Sigmoid colon (tissue), 7 donors: ENCODE measurements around the gene ID1. TPM values are rescaled to one million over a fixed set of nuclear protein-coding genes. Genes with fewer than 3 reads are reported as not detected.

Experiments used
- DNase-seq: peaks from one replicate; pipeline ENCODE4 v3.0.0-alpha.2; 2019
- H3K27ac ChIP-seq, 4 donors: fragments of 200-600 bp; sonication (generic); one replicate each; pipeline ENCODE4 v1.5.1; 2016 to 2019; ENCODE audit warnings: mild to moderate bottlenecking in 1 of 4
- H3K27me3 ChIP-seq, 3 donors: fragments of 200-600 bp; sonication (generic); one replicate each; pipeline ENCODE4 v1.5.1; 2019; ENCODE audit warnings: mild to moderate bottlenecking in 1 of 3
- H3K36me3 ChIP-seq, 4 donors: fragments of 200-600 bp; sonication (generic); one replicate each; pipeline ENCODE4 v1.5.1; 2016 to 2019
- H3K4me1 ChIP-seq, 4 donors: fragments of 200-600 bp; sonication (generic); one replicate each; pipeline ENCODE4 v1.5.1; 2017 to 2019
- H3K4me3 ChIP-seq, 4 donors: fragments of 200-600 bp; sonication (generic); one replicate each; pipeline ENCODE4 v1.5.1; 2017 to 2019; ENCODE audit warnings: mild to moderate bottlenecking in 2 of 4, moderate library complexity in 1 of 4
- H3K9me3 ChIP-seq, 4 donors: fragments of 200-600 bp in 3 of 4; sonication (generic) in 3 of 4; one replicate each; pipeline versions ENCODE4 v1.5.1 to v1.6.1; 2013 to 2019
- EP300 ChIP-seq, 4 donors: sonication (generic); formaldehyde crosslinking; IDR thresholded peaks; one replicate each; pipeline ENCODE4 v1.6.1; 2017; ENCODE audit warnings: antibody characterized with exemption in 4 of 4
- POLR2A ChIP-seq, 2 donors: fragments of 450-650 bp; IDR thresholded peaks; one replicate each; pipeline ENCODE4 v1.6.1; 2016; ENCODE audit warnings: antibody characterized with exemption in 2 of 2, mild to moderate bottlenecking in 2 of 2, moderate library complexity in 2 of 2
- POLR2AphosphoS5 ChIP-seq, 4 donors: sonication (generic); formaldehyde crosslinking; IDR thresholded peaks; one replicate each; pipeline ENCODE4 v1.6.1; 2017; ENCODE audit warnings: antibody characterized with exemption in 4 of 4
- WGBS, 2 donors: extraction: QIAGEN DNeasy Blood & Tissue Kit; methylation state at CpG; one replicate each; pipeline ENCODE4 v1.1.7; 2013; 5-methylcytosine and 5-hydroxymethylcytosine counted together
- intact Hi-C: fragments of 100-400 bp; cut with DNase I; formaldehyde crosslinking; loops from one replicate; pipeline ENCODE4 v1.15.1; 2023
- polyA plus RNA-seq, 3 donors: library from polyadenylated mRNA; stranded (reverse); fragments of 200-250 nt; gene quantifications; one replicate each; pipeline ENCODE4 v1.2.3, GENCODE V29; 2013
- total RNA-seq, 4 donors: library from RNA; depleted of rRNA; stranded (reverse); fragments of >200 nt; gene quantifications; one replicate each; pipeline ENCODE4 v1.1.0, GENCODE V29; 2016
- TF ChIP-seq, protein P1 (sequence below), 4 experiments: fragments of 450-650 bp in 3 of 4; fragments of 200-600 bp in 1 of 4; IDR thresholded peaks; one replicate each; pipeline ENCODE4 v1.5.1; 2016 to 2019; ENCODE audit warnings: antibody characterized with exemption in 4 of 4, mild to moderate bottlenecking in 3 of 4, moderate library complexity in 2 of 4
- donor health status: healthy with polysubstance abuse.
- donor health status: Bipolar disorder and iron deficiency.
- donor health status: healthy.

The ID1 gene, protein sequence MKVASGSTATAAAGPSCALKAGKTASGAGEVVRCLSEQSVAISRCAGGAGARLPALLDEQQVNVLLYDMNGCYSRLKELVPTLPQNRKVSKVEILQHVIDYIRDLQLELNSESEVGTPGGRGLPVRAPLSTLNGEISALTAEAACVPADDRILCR
- total RNA-seq (100 to 1,000 TPM; 111 to 230 (median 147) TPM), polyA plus RNA-seq (100 to 1,000 TPM; 329 to 368 (median 342) TPM)

DNA sequence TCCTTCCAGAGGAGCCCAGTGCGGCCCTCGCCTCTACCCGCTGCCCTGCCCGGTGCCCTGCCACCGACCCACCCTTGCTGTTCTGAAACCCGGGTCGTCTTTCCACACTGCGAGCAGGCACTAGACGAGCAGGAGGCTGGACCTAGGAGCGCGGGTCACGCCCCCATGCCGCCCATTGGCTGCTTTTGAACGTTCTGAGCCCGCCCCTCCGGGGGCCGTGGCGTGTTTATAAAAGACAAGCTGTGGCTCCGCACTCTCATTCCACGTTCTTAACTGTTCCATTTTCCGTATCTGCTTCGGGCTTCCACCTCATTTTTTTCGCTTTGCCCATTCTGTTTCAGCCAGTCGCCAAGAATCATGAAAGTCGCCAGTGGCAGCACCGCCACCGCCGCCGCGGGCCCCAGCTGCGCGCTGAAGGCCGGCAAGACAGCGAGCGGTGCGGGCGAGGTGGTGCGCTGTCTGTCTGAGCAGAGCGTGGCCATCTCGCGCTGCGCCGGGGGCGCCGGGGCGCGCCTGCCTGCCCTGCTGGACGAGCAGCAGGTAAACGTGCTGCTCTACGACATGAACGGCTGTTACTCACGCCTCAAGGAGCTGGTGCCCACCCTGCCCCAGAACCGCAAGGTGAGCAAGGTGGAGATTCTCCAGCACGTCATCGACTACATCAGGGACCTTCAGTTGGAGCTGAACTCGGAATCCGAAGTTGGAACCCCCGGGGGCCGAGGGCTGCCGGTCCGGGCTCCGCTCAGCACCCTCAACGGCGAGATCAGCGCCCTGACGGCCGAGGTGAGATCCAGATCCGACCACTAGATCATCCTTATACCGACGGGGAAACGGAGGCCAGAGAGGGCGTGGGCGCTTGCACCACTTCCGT lies at the start of gene ID1:
Gene ID1, plus strand, starts transcription at position 259 of the 871 bp plus-strand sequence. Its CDS starts 99 bp downstream, at position 358.
- Histone ChIP-seq H3K9me3 (no peaks in the 10 kb centered on the region), H3K27me3 (peaks cover 0 to 26% (median 0%) of the 10 kb centered on the region in 3 donors), H3K4me3 (peak within 1 kb of the TSS; percentile 50 to 69 (median 63)), H3K27ac (peak within 1 kb of the TSS; percentile 77 to 91 (median 80)), H3K4me1 (peaks cover 0 to 39% (median 31%) of the 10 kb centered on the region in 4 donors), H3K36me3 (no peaks in the 10 kb centered on the region)
- DNase-seq = peak; percentile 97
- WGBS, 2 donors = 0% methylated on average over 74 of the region's 74 CpGs
- TF ChIP-seq, protein P1, sequence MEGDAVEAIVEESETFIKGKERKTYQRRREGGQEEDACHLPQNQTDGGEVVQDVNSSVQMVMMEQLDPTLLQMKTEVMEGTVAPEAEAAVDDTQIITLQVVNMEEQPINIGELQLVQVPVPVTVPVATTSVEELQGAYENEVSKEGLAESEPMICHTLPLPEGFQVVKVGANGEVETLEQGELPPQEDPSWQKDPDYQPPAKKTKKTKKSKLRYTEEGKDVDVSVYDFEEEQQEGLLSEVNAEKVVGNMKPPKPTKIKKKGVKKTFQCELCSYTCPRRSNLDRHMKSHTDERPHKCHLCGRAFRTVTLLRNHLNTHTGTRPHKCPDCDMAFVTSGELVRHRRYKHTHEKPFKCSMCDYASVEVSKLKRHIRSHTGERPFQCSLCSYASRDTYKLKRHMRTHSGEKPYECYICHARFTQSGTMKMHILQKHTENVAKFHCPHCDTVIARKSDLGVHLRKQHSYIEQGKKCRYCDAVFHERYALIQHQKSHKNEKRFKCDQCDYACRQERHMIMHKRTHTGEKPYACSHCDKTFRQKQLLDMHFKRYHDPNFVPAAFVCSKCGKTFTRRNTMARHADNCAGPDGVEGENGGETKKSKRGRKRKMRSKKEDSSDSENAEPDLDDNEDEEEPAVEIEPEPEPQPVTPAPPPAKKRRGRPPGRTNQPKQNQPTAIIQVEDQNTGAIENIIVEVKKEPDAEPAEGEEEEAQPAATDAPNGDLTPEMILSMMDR (IDR thresholded peaks at IDR 0.05) = no peak
- no peak for TF ChIP-seq EP300 (IDR thresholded peaks at IDR 0.05)
- TF ChIP-seq POLR2AphosphoS5 (IDR thresholded peaks at IDR 0.05) = peak; percentile 95 to 99 (median 98)
- TF ChIP-seq POLR2A (IDR thresholded peaks at IDR 0.05) = peak; percentile 77 to 92
- intact Hi-C loops = no loop called here

DNA sequence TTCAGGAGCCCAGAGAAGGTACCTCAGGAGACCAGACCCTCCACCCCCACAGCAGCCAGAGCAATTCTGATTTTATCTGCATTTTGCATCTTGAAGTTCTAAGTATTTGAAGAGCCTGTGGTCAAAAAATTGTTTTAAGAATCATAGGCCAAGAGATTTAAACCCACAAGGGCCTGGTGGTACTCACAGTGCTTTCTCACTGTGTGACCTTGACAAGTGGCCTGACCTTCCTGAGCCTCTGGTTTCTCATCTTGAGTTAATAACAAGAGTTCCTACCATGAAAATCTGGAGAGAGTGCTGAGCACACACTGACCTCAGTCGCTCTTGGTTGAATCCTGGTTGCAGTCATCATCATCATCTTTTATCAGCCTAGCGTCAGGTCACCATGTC lies 45.4 kb upstream of the ID1 start:
- TF ChIP-seq EP300 (IDR thresholded peaks at IDR 0.05) = no peak
- TF ChIP-seq, protein P1 (IDR thresholded peaks at IDR 0.05) = no peak
- TF ChIP-seq POLR2A (IDR thresholded peaks at IDR 0.05) = no peak
- TF ChIP-seq POLR2AphosphoS5 (IDR thresholded peaks at IDR 0.05) = no peak
- Histone ChIP-seq H3K9me3 (no peaks in the 10 kb centered on the region), H3K4me1 (peaks cover 0 to 17% (median 8%) of the 10 kb centered on the region in 4 donors), H3K27ac (peak overlapping the region in 2 of 4 donors; percentile 66 to 77), H3K27me3 (no peaks in the 10 kb centered on the region), H3K4me3 (no peak overlapping the region), H3K36me3 (peaks cover 6 to 71% (median 34%) of the 10 kb centered on the region in 4 donors)
- intact Hi-C loops = loop anchor here (1.0 kb wide), 1 partner anchor 54 kb away; no protein-coding TSS in a partner anchor
- 77 to 96% methylated on average over 2 of the region's 2 CpGs for WGBS, 2 donors
- no peak for DNase-seq

DNA sequence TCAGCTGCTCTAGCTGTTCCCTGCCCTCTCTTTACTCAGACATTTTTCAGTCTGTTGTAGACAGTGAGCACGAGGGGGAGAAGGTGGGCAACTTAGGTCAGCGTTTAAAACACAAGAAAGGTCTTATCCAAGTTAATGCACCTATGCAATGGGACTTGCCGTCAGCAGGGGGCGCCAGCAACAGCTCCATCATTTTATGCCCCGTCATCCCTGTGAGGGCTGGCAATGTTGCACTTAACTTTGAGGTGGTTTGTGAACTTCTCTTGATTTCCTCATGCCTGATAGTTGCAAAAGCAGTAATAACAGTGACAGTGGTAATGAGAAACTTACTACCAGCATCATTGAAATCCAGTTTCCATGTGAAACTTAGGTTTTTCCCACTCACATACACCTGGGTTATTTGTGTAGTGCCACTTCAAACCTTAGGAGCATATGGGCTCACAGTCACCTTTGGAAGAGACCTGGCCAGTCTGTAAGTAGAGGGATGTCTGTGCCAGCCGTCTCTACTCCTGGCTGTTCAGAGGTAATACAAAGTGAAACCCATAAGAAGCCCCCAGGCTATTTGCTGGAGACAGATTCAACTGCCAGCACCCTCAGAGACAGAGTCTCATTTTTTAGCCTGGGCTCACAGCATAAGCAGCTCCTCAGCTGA lies 44.9 kb upstream of the ID1 start:
- Histone ChIP-seq H3K9me3 (no peaks in the 10 kb centered on the region), H3K27me3 (no peaks in the 10 kb centered on the region), H3K36me3 (peaks cover 6 to 69% (median 30%) of the 10 kb centered on the region in 4 donors), H3K4me1 (peaks cover 0 to 17% (median 8%) of the 10 kb centered on the region in 4 donors), H3K4me3 (no peak overlapping the region), H3K27ac (peak overlapping the region; percentile 7 to 77 (median 40))
- TF ChIP-seq POLR2AphosphoS5 (IDR thresholded peaks at IDR 0.05) (peak in 1 of 4 donors; percentile 10), EP300 (IDR thresholded peaks at IDR 0.05) (no peak), POLR2A (IDR thresholded peaks at IDR 0.05) (no peak)
- TF ChIP-seq, protein P1 (IDR thresholded peaks at IDR 0.05) = peak; percentile 43 to 88 (median 74)
- intact Hi-C loops = loop anchor here (1.0 kb wide), 1 partner anchor 53 kb away; no protein-coding TSS in a partner anchor
- 20 to 22% methylated on average over 6 of the region's 6 CpGs for WGBS, 2 donors
- peak; percentile 81 for DNase-seq

DNA sequence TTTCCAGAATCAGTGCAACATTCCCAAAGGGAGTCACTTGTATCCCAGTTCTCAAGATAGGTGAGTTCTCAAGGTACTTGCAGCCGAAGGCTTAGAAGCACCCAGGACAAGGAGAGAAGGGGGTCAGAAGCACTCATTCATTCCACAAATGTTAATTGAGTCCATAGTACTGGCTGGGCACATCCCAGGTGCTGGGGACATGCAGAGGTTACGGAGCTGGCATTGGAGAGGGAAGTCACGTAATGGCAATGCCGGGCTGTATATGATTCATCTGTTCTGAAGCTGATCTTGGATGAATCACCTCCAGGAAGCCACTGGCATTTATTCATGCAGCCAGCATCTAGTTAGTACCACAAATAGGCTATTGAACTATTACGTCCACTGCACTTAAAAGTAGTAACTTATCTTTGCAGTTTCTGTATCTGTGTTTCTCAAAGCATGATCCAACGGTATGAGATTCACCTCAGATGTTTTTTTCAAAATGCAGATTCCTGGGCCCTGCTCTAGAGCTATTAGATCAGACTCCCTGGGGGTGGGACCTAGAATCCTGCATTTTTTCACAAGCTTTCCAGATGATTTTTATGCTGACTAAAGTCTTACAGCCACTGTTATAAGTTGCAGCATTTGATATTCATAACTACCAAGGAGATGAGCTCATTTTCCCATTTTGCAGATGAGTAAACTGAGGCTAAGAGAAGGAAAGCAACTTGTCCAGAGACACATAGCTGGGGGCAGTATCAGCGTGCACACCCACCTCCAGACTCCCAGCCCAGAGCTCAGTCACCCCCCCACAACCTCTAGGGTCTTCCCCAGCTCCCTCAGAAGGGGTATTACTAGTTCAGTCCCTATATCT lies 44.1 kb upstream of the ID1 start:
- Histone ChIP-seq H3K4me1 (peaks cover 0 to 17% (median 8%) of the 10 kb centered on the region in 4 donors), H3K27me3 (no peaks in the 10 kb centered on the region), H3K27ac (peak overlapping the region; percentile 7 to 77 (median 40)), H3K4me3 (no peak overlapping the region), H3K9me3 (no peaks in the 10 kb centered on the region), H3K36me3 (peaks cover 6 to 68% (median 31%) of the 10 kb centered on the region in 4 donors)
- intact Hi-C loops = loop anchor here (1.0 kb wide), 1 partner anchor 52 kb away; no protein-coding TSS in a partner anchor
- no peak for DNase-seq
- 63 to 78% methylated on average over 7 of the region's 7 CpGs for WGBS, 2 donors
- TF ChIP-seq POLR2AphosphoS5 (IDR thresholded peaks at IDR 0.05) = no peak
- TF ChIP-seq, protein P1 (IDR thresholded peaks at IDR 0.05) = no peak
- TF ChIP-seq POLR2A (IDR thresholded peaks at IDR 0.05) = no peak
- no peak for TF ChIP-seq EP300 (IDR thresholded peaks at IDR 0.05)
